ENCODE data around the gene NFIX.

GRCh38 chr19:12982648-12983047 is 12.6 kb upstream of the NFIX start:
- TF ChIP-seq ZNF232 (CRISPR knock-in tag; IDR thresholded peaks at IDR 0.05; ENCODE audit: borderline replicate concordance) (no peak), ZNF766 (CRISPR knock-in tag; IDR thresholded peaks at IDR 0.05; ENCODE audit: borderline replicate concordance) (no peak), SP2 (CRISPR knock-in tag; IDR thresholded peaks at IDR 0.05) (no peak), POLR2A (IDR thresholded peaks at IDR 0.05; ENCODE audit: insufficient read depth in 1 of 2, low read depth in 2 of 2, low read length in 2 of 2) (no peak), ELF4 (CRISPR knock-in tag; IDR thresholded peaks at IDR 0.05; ENCODE audit: borderline replicate concordance) (no peak), CREB1 (IDR thresholded peaks at IDR 0.05) (no peak), CREB1 (CRISPR knock-in tag; IDR thresholded peaks at IDR 0.05) (no peak)
- TF ChIP-seq, protein P1, sequence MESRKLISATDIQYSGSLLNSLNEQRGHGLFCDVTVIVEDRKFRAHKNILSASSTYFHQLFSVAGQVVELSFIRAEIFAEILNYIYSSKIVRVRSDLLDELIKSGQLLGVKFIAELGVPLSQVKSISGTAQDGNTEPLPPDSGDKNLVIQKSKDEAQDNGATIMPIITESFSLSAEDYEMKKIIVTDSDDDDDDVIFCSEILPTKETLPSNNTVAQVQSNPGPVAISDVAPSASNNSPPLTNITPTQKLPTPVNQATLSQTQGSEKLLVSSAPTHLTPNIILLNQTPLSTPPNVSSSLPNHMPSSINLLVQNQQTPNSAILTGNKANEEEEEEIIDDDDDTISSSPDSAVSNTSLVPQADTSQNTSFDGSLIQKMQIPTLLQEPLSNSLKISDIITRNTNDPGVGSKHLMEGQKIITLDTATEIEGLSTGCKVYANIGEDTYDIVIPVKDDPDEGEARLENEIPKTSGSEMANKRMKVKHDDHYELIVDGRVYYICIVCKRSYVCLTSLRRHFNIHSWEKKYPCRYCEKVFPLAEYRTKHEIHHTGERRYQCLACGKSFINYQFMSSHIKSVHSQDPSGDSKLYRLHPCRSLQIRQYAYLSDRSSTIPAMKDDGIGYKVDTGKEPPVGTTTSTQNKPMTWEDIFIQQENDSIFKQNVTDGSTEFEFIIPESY (CRISPR knock-in tag; IDR thresholded peaks at IDR 0.05), result no peak
- TF ChIP-seq, protein P2, sequence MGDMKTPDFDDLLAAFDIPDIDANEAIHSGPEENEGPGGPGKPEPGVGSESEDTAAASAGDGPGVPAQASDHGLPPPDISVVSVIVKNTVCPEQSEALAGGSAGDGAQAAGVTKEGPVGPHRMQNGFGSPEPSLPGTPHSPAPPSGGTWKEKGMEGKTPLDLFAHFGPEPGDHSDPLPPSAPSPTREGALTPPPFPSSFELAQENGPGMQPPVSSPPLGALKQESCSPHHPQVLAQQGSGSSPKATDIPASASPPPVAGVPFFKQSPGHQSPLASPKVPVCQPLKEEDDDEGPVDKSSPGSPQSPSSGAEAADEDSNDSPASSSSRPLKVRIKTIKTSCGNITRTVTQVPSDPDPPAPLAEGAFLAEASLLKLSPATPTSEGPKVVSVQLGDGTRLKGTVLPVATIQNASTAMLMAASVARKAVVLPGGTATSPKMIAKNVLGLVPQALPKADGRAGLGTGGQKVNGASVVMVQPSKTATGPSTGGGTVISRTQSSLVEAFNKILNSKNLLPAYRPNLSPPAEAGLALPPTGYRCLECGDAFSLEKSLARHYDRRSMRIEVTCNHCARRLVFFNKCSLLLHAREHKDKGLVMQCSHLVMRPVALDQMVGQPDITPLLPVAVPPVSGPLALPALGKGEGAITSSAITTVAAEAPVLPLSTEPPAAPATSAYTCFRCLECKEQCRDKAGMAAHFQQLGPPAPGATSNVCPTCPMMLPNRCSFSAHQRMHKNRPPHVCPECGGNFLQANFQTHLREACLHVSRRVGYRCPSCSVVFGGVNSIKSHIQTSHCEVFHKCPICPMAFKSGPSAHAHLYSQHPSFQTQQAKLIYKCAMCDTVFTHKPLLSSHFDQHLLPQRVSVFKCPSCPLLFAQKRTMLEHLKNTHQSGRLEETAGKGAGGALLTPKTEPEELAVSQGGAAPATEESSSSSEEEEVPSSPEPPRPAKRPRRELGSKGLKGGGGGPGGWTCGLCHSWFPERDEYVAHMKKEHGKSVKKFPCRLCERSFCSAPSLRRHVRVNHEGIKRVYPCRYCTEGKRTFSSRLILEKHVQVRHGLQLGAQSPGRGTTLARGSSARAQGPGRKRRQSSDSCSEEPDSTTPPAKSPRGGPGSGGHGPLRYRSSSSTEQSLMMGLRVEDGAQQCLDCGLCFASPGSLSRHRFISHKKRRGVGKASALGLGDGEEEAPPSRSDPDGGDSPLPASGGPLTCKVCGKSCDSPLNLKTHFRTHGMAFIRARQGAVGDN (CRISPR knock-in tag; IDR thresholded peaks at IDR 0.05), result no peak
